DOHH2 (cell line): ENCODE results near the gene PNRC2.

Experiments used
- H3F3A ChIP-seq: fragments of 200-600 bp; sonication (generic), shearing (Covaris generic); 2 replicates; pipeline ENCODE4 v1.6.0; 2016; ENCODE audit warnings: antibody characterized with exemption, mild to moderate bottlenecking; ENCODE audit not compliant: control insufficient read depth, insufficient read depth
- H3K27ac ChIP-seq: fragments of 200-600 bp; sonication (generic); 2 replicates; pipeline ENCODE4 v1.5.1; 2014; ENCODE audit warnings: low read depth, mild to moderate bottlenecking, low read length, moderate library complexity
- H3K27me3 ChIP-seq: fragments of 200-600 bp; sonication (generic); 2 replicates; pipeline ENCODE4 v1.6.1; 2014; ENCODE audit warnings: mild to moderate bottlenecking, low read length, mixed read lengths; ENCODE audit not compliant: control insufficient read depth
- H3K36me3 ChIP-seq: fragments of 200-600 bp; sonication (generic); 2 replicates; pipeline ENCODE4 v1.6.1; 2014; ENCODE audit warnings: mild to moderate bottlenecking, low read length, moderate library complexity, mixed read lengths; ENCODE audit not compliant: control insufficient read depth
- H3K4me1 ChIP-seq: fragments of 200-600 bp; sonication (generic); 2 replicates; pipeline ENCODE4 v1.6.1; 2014; ENCODE audit warnings: mild to moderate bottlenecking, low read length, mixed read lengths; ENCODE audit not compliant: control insufficient read depth
- H3K4me2 ChIP-seq: fragments of 200-600 bp; sonication (generic); 2 replicates; pipeline ENCODE4 v1.6.0; 2014; ENCODE audit warnings: mild to moderate bottlenecking, low read length, moderate library complexity
- H3K4me3 ChIP-seq: fragments of 200-600 bp; sonication (generic); 2 replicates; pipeline ENCODE4 v1.5.1; 2014; ENCODE audit warnings: mild to moderate bottlenecking, low read length, mixed read lengths
- H3K79me2 ChIP-seq: fragments of 200-600 bp; sonication (generic); 2 replicates; pipeline ENCODE4 v1.6.1; 2014; ENCODE audit warnings: mild to moderate bottlenecking, low read length, mixed read lengths; ENCODE audit not compliant: control insufficient read depth
- H3K9me2 ChIP-seq: fragments of 200-600 bp; sonication (generic); replicated peaks from 2 replicates; pipeline ENCODE4 v1.6.1; 2014; ENCODE audit warnings: mild to moderate bottlenecking, low read length, mixed read lengths; ENCODE audit not compliant: control insufficient read depth
- H3K9me3 ChIP-seq: fragments of 200-600 bp; sonication (generic); 2 replicates; pipeline ENCODE4 v1.6.1; 2014; ENCODE audit warnings: antibody characterized with exemption, low read length, mixed read lengths; ENCODE audit not compliant: control insufficient read depth, insufficient read depth
- H4K20me1 ChIP-seq: fragments of 200-600 bp; sonication (generic); 2 replicates; pipeline ENCODE4 v1.6.0; 2014; ENCODE audit warnings: low read depth, mild to moderate bottlenecking, antibody characterized with exemption, low read length, moderate library complexity; ENCODE audit not compliant: control insufficient read depth, insufficient read depth
- CTCF ChIP-seq: fragments of 200-600 bp; sonication (generic); IDR thresholded peaks from one replicate; pipeline ENCODE4 v1.5.1; 2014; ENCODE audit warnings: antibody characterized with exemption, mild to moderate bottlenecking, low read depth, low read length; ENCODE audit not compliant: poor library complexity, severe bottlenecking
- EZH2phosphoT487 ChIP-seq: fragments of 200-600 bp; sonication (generic); IDR thresholded peaks from 2 replicates; pipeline ENCODE4 v1.6.1; 2017; ENCODE audit warnings: borderline replicate concordance, mild to moderate bottlenecking, antibody characterized with exemption, low read length, moderate library complexity, mixed read lengths

PNRC2 gene

GRCh38 chr1:23967871-23968270, 8.2 kb downstream of the PNRC2 start:
- Histone ChIP-seq H3K4me2 (no peak overlapping the region), H3K36me3 (peaks cover 100% of the 10 kb centered on the region), H3K27ac (peak overlapping the region; percentile 15; the same call in 1 of the 2 replicates), H3K27me3 (no peaks in the 10 kb centered on the region), H3K4me3 (no peak overlapping the region), H3K4me1 (peaks cover 35% of the 10 kb centered on the region), H3K9me2 (no peaks in the 10 kb centered on the region), H3K79me2 (peaks cover 77% of the 10 kb centered on the region), H3K9me3 (no peaks in the 10 kb centered on the region), H3F3A (peaks cover 90% of the 10 kb centered on the region), H4K20me1 (no peaks in the 10 kb centered on the region)
- TF ChIP-seq EZH2phosphoT487 (no peak), CTCF (no peak)

- no peaks in the 10 kb centered on the region for H3K27me3 ChIP-seq
- peaks cover 54% of the 10 kb centered on the region for H3F3A ChIP-seq
- peaks cover 25% of the 10 kb centered on the region for H4K20me1 ChIP-seq
- no peaks in the 10 kb centered on the region for H3K9me3 ChIP-seq
- no peaks in the 10 kb centered on the region for H3K9me2 ChIP-seq
- peaks cover 79% of the 10 kb centered on the region for H3K79me2 ChIP-seq
- peak overlapping the region; percentile 87 for H3K4me3 ChIP-seq
- peak overlapping the region; percentile 99; the same call in 1 of the 2 replicates for H3K27ac ChIP-seq
- peaks cover 62% of the 10 kb centered on the region for H3K4me1 ChIP-seq
- peaks cover 78% of the 10 kb centered on the region for H3K36me3 ChIP-seq
- peak overlapping the region; percentile 64 for H3K4me2 ChIP-seq
- TF ChIP-seq EZH2phosphoT487 (no peak), CTCF (no peak)
Measured at GRCh38 chr1:23977187-23977853, 17.7 kb downstream of the PNRC2 start.

- H3F3A ChIP-seq, result peaks cover 56% of the 10 kb centered on the region
- TF ChIP-seq EZH2phosphoT487 (no peak), CTCF (no peak)
- peak overlapping the region; percentile 64 for H3K4me2 ChIP-seq
- peaks cover 73% of the 10 kb centered on the region for H3K36me3 ChIP-seq
- H3K4me1 ChIP-seq, result peaks cover 67% of the 10 kb centered on the region
- H3K4me3 ChIP-seq, result peak overlapping the region; percentile 87
- no peaks in the 10 kb centered on the region for H3K27me3 ChIP-seq
- H3K9me2 ChIP-seq, result no peaks in the 10 kb centered on the region
- peaks cover 25% of the 10 kb centered on the region for H4K20me1 ChIP-seq
- H3K27ac ChIP-seq, result peak overlapping the region; percentile 99
- H3K79me2 ChIP-seq, result peaks cover 76% of the 10 kb centered on the region
- H3K9me3 ChIP-seq, result no peaks in the 10 kb centered on the region
Measured at GRCh38 chr1:23977854-23978191, 18.2 kb downstream of the PNRC2 start.
